GM23338 (cell line): Measurements from ENCODE around the gene DAAM1. TPM values are rescaled to one million over a fixed set of nuclear protein-coding genes. Genes with fewer than 3 reads are reported as not detected.

ENCODE experiments used
- ATAC-seq: fragments of 200-7000 bp; cut with Tn5 transposase; 3 replicates; pipeline ENCODE4 v1.9.1; 2020
- DNase-seq: peaks from one replicate; pipeline ENCODE4 v3.0.0-alpha.2; 2015; ENCODE audit warnings: low spot score
- H2AFZ ChIP-seq: fragments of 200-600 bp; sonication (generic); 2 replicates; pipeline ENCODE4 v1.8.0; 2016; ENCODE audit warnings: antibody characterized with exemption, mild to moderate bottlenecking, moderate library complexity
- H3F3A ChIP-seq: fragments of 200-600 bp; sonication (generic); replicated peaks from 2 replicates; pipeline ENCODE4 v1.8.0; 2017; ENCODE audit warnings: antibody characterized with exemption, mixed run types, low read depth
- H3K27ac ChIP-seq: fragments of 200-600 bp; sonication (generic); 2 replicates; pipeline ENCODE4 v1.6.1; 2016; ENCODE audit warnings: low read depth
- H3K27me3 ChIP-seq: fragments of 200-600 bp; sonication (generic); 2 replicates; pipeline ENCODE4 v1.8.0; 2016; ENCODE audit warnings: mild to moderate bottlenecking, mixed run types, moderate library complexity; ENCODE audit not compliant: insufficient read depth
- H3K36me3 ChIP-seq: fragments of 200-600 bp; sonication (generic); 2 replicates; pipeline ENCODE4 v1.8.0; 2016; ENCODE audit warnings: mild to moderate bottlenecking; ENCODE audit not compliant: insufficient read depth
- H3K4me1 ChIP-seq: fragments of 200-600 bp; sonication (generic); 2 replicates; pipeline ENCODE4 v1.8.0; 2016; ENCODE audit warnings: mild to moderate bottlenecking, moderate library complexity; ENCODE audit not compliant: insufficient read depth
- H3K4me2 ChIP-seq: fragments of 200-600 bp; sonication (generic); 2 replicates; pipeline ENCODE4 v1.7.1; 2017; ENCODE audit warnings: mixed run types
- H3K4me3 ChIP-seq: fragments of 200-600 bp; sonication (generic); 2 replicates; pipeline ENCODE4 v1.6.1; 2016; ENCODE audit warnings: mixed run types
- H3K79me2 ChIP-seq: fragments of 200-600 bp; sonication (generic); replicated peaks from 2 replicates; pipeline ENCODE4 v1.8.0; 2017; ENCODE audit warnings: mild to moderate bottlenecking; ENCODE audit not compliant: insufficient read depth
- H3K9me2 ChIP-seq: fragments of 200-600 bp; sonication (generic); 2 replicates; pipeline ENCODE4 v1.8.0; 2017; ENCODE audit not compliant: insufficient read depth
- H4K20me1 ChIP-seq: fragments of 200-600 bp; sonication (generic); replicated peaks from 2 replicates; pipeline ENCODE4 v1.8.0; 2017; ENCODE audit warnings: mild to moderate bottlenecking; ENCODE audit not compliant: insufficient read depth
- H3K27ac Mint-ChIP-seq: 2 replicates; pipeline ENCODE4 v1.8.0; 2020; ENCODE audit warnings: inconsistent platforms, mild to moderate bottlenecking, moderate library complexity, mixed read lengths
- H3K27me3 Mint-ChIP-seq: 3 replicates; pipeline ENCODE4 v1.8.0; 2022; ENCODE audit warnings: low read depth, mild to moderate bottlenecking, moderate library complexity, mixed read lengths, inconsistent platforms; ENCODE audit not compliant: insufficient read depth, poor library complexity
- H3K36me3 Mint-ChIP-seq: 3 replicates; pipeline ENCODE4 v1.8.0; 2021; ENCODE audit warnings: low read depth, mild to moderate bottlenecking, inconsistent platforms, moderate library complexity, mixed read lengths
- H3K4me1 Mint-ChIP-seq: 3 replicates; pipeline ENCODE4 v1.8.0; 2020; ENCODE audit warnings: mild to moderate bottlenecking, inconsistent platforms, mixed read lengths
- H3K4me3 Mint-ChIP-seq: 3 replicates; pipeline ENCODE4 v1.8.0; 2021; ENCODE audit warnings: moderate library complexity, mild to moderate bottlenecking, inconsistent platforms, mixed read lengths
- H3K9me3 Mint-ChIP-seq: 3 replicates; pipeline ENCODE4 v1.8.0; 2020; ENCODE audit warnings: moderate library complexity, mild to moderate bottlenecking, inconsistent platforms, mixed read lengths
- JUNB ChIP-seq: IDR thresholded peaks from one replicate; pipeline ENCODE4 v1.6.1; 2016; ENCODE audit warnings: antibody characterized with exemption; ENCODE audit not compliant: unreplicated experiment
- NANOG ChIP-seq: IDR thresholded peaks from 2 replicates; pipeline ENCODE4 v1.6.1; 2016; ENCODE audit warnings: antibody characterized with exemption, borderline replicate concordance
- ZNF462 ChIP-seq: fragments of 250-450 bp; sonication (Bioruptor Pico); IDR thresholded peaks from 2 replicates; pipeline ENCODE4 v1.5.0; 2020; ENCODE audit warnings: mild to moderate bottlenecking, moderate library complexity
- polyA plus RNA-seq: library from polyadenylated mRNA; unstranded; fragments of >200 nt; fragmentation: Nextera tagmentation; extraction: Ambion mirVana; gene quantifications from 2 replicates; pipeline ENCODE4 v1.2.1, GENCODE V29; 2016
- total RNA-seq: library from RNA; depleted of rRNA; stranded (reverse); fragments of >200 nt; shearing (Covaris generic); gene quantifications from 2 replicates; pipeline ENCODE4 v1.2.3, GENCODE V29; 2014
- TF ChIP-seq, protein P1 (sequence below): IDR thresholded peaks from 2 replicates; pipeline ENCODE4 v1.6.1; 2016; ENCODE audit warnings: antibody characterized with exemption
- TF ChIP-seq, protein P2 (sequence below): IDR thresholded peaks from one replicate; pipeline ENCODE4 v1.6.1; 2018; ENCODE audit warnings: antibody characterized with exemption; ENCODE audit not compliant: unreplicated experiment

DAAM1 gene
- total and polyA plus RNA-seq, 2 experiments from 2014 or later = 36.3 to 42.1 TPM

- Histone ChIP-seq H3K36me3 (no peaks in the 10 kb centered on the region), H2AFZ (no peak overlapping the region), H3K4me3 (no peak overlapping the region), H3F3A (no peaks in the 10 kb centered on the region), H3K27me3 (no peaks in the 10 kb centered on the region), H3K79me2 (no peaks in the 10 kb centered on the region), H3K9me2 (no peaks in the 10 kb centered on the region), H3K4me2 (no peak overlapping the region), H3K27ac (no peak overlapping the region), H4K20me1 (no peaks in the 10 kb centered on the region), H3K4me1 (no peaks in the 10 kb centered on the region)
- no peak for DNase-seq
- ATAC-seq = no peak
- Mint-ChIP-seq H3K4me1 (peaks cover 6% of the 10 kb centered on the region; the same call in 2 of the 3 replicates), H3K27me3 (no peaks in the 10 kb centered on the region), H3K27ac (no peak overlapping the region), H3K9me3 (no peaks in the 10 kb centered on the region), H3K4me3 (no peak overlapping the region), H3K36me3 (no peaks in the 10 kb centered on the region)
- TF ChIP-seq, protein P1, sequence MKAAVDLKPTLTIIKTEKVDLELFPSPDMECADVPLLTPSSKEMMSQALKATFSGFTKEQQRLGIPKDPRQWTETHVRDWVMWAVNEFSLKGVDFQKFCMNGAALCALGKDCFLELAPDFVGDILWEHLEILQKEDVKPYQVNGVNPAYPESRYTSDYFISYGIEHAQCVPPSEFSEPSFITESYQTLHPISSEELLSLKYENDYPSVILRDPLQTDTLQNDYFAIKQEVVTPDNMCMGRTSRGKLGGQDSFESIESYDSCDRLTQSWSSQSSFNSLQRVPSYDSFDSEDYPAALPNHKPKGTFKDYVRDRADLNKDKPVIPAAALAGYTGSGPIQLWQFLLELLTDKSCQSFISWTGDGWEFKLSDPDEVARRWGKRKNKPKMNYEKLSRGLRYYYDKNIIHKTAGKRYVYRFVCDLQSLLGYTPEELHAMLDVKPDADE = no peak
- no peak for TF ChIP-seq NANOG
- no peak for TF ChIP-seq ZNF462 (CRISPR knock-in tag)
- TF ChIP-seq, protein P2, sequence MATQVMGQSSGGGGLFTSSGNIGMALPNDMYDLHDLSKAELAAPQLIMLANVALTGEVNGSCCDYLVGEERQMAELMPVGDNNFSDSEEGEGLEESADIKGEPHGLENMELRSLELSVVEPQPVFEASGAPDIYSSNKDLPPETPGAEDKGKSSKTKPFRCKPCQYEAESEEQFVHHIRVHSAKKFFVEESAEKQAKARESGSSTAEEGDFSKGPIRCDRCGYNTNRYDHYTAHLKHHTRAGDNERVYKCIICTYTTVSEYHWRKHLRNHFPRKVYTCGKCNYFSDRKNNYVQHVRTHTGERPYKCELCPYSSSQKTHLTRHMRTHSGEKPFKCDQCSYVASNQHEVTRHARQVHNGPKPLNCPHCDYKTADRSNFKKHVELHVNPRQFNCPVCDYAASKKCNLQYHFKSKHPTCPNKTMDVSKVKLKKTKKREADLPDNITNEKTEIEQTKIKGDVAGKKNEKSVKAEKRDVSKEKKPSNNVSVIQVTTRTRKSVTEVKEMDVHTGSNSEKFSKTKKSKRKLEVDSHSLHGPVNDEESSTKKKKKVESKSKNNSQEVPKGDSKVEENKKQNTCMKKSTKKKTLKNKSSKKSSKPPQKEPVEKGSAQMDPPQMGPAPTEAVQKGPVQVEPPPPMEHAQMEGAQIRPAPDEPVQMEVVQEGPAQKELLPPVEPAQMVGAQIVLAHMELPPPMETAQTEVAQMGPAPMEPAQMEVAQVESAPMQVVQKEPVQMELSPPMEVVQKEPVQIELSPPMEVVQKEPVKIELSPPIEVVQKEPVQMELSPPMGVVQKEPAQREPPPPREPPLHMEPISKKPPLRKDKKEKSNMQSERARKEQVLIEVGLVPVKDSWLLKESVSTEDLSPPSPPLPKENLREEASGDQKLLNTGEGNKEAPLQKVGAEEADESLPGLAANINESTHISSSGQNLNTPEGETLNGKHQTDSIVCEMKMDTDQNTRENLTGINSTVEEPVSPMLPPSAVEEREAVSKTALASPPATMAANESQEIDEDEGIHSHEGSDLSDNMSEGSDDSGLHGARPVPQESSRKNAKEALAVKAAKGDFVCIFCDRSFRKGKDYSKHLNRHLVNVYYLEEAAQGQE = no peak
- no peak for TF ChIP-seq JUNB
Measured at GRCh38 chr14:59320361-59320760, 131.9 kb downstream of the DAAM1 start.
